ENCODE data around the gene EXOC3L1. TPM values are rescaled to one million over a fixed set of nuclear protein-coding genes. Genes with fewer than 3 reads are reported as not detected.

The EXOC3L1 gene
- total and polyA plus RNA-seq, 2 of the 13 experiments (the other 11 are each of a cell fraction or from before 2014, with no cell fraction given): 0.12 TPM; not detected in 1

GRCh38 chr16:67191995-67192681 is 2.2 kb upstream of the EXOC3L1 start, which contains the start of gene E2F4 (continued):
- TF ChIP-seq, protein P1, sequence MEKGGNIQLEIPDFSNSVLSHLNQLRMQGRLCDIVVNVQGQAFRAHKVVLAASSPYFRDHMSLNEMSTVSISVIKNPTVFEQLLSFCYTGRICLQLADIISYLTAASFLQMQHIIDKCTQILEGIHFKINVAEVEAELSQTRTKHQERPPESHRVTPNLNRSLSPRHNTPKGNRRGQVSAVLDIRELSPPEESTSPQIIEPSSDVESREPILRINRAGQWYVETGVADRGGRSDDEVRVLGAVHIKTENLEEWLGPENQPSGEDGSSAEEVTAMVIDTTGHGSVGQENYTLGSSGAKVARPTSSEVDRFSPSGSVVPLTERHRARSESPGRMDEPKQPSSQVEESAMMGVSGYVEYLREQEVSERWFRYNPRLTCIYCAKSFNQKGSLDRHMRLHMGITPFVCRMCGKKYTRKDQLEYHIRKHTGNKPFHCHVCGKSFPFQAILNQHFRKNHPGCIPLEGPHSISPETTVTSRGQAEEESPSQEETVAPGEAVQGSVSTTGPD (CRISPR knock-in tag; IDR thresholded peaks at IDR 0.05): no peak
- TF ChIP-seq PITX1 (CRISPR knock-in tag; IDR thresholded peaks at IDR 0.05): no peak; the same call in none of the 2 replicates
- TF ChIP-seq ZNF644 (CRISPR knock-in tag; IDR thresholded peaks at IDR 0.05; ENCODE audit: low read depth): no peak
- TF ChIP-seq ZNF430 (CRISPR knock-in tag; IDR thresholded peaks at IDR 0.05): peak; percentile 22
- no peak for TF ChIP-seq JUN (CRISPR knock-in tag; IDR thresholded peaks at IDR 0.05)
- TF ChIP-seq STAG1 (CRISPR knock-in tag; IDR thresholded peaks at IDR 0.05): no peak
- TF ChIP-seq ATF7-NPFF (CRISPR knock-in tag; IDR thresholded peaks at IDR 0.05; ENCODE audit: low read depth): peak; percentile 93
- TF ChIP-seq KDM6A (CRISPR knock-in tag; IDR thresholded peaks at IDR 0.05; ENCODE audit: low read depth): no peak
- TF ChIP-seq ZNF782 (CRISPR knock-in tag; IDR thresholded peaks at IDR 0.05; ENCODE audit: borderline replicate concordance): peak; percentile 70; the same call in 1 of the 2 replicates
- TF ChIP-seq REL (CRISPR knock-in tag; conservative IDR thresholded peaks at IDR 0.05): no peak
- TF ChIP-seq MIER3 (CRISPR knock-in tag; IDR thresholded peaks at IDR 0.05; ENCODE audit: borderline replicate concordance): peak; percentile 76
- TF ChIP-seq ZNF724P (CRISPR knock-in tag; IDR thresholded peaks at IDR 0.05; ENCODE audit: borderline replicate concordance): peak; percentile 63; the same call in 1 of the 2 replicates
- no peak for TF ChIP-seq ZNF207 (IDR thresholded peaks at IDR 0.05; ENCODE audit: borderline replicate concordance)
- TF ChIP-seq PRDM10 (CRISPR knock-in tag; IDR thresholded peaks at IDR 0.05; ENCODE audit: low read depth): no peak
- no peak for TF ChIP-seq POLR2AphosphoS2 (IDR thresholded peaks at IDR 0.05; ENCODE audit: low read depth, low read length)
- TF ChIP-seq ATAD3A (CRISPR knock-in tag; IDR thresholded peaks at IDR 0.05): no peak
- peak; percentile 93 for TF ChIP-seq MEIS2 (CRISPR knock-in tag; IDR thresholded peaks at IDR 0.05)
- TF ChIP-seq, protein P2, sequence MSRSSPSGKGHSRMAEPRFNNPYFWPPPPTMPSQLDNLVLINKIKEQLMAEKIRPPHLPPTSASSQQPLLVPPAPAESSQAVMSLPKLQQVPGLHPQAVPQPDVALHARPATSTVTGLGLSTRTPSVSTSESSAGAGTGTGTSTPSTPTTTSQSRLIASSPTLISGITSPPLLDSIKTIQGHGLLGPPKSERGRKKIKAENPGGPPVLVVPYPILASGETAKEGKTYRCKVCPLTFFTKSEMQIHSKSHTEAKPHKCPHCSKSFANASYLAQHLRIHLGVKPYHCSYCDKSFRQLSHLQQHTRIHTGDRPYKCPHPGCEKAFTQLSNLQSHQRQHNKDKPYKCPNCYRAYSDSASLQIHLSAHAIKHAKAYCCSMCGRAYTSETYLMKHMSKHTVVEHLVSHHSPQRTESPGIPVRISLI (CRISPR knock-in tag; IDR thresholded peaks at IDR 0.05; ENCODE audit: borderline replicate concordance): no peak
- peak; percentile 41; the same call in 1 of the 2 replicates for TF ChIP-seq ZBTB20 (CRISPR knock-in tag; IDR thresholded peaks at IDR 0.05; ENCODE audit: borderline replicate concordance, low read depth)
- TF ChIP-seq, protein P3, sequence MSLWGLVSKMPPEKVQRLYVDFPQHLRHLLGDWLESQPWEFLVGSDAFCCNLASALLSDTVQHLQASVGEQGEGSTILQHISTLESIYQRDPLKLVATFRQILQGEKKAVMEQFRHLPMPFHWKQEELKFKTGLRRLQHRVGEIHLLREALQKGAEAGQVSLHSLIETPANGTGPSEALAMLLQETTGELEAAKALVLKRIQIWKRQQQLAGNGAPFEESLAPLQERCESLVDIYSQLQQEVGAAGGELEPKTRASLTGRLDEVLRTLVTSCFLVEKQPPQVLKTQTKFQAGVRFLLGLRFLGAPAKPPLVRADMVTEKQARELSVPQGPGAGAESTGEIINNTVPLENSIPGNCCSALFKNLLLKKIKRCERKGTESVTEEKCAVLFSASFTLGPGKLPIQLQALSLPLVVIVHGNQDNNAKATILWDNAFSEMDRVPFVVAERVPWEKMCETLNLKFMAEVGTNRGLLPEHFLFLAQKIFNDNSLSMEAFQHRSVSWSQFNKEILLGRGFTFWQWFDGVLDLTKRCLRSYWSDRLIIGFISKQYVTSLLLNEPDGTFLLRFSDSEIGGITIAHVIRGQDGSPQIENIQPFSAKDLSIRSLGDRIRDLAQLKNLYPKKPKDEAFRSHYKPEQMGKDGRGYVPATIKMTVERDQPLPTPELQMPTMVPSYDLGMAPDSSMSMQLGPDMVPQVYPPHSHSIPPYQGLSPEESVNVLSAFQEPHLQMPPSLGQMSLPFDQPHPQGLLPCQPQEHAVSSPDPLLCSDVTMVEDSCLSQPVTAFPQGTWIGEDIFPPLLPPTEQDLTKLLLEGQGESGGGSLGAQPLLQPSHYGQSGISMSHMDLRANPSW (CRISPR knock-in tag; IDR thresholded peaks at IDR 0.05; ENCODE audit: borderline replicate concordance): no peak
- no peak for TF ChIP-seq PLRG1 (conservative IDR thresholded peaks at IDR 0.05)
- peak; percentile 98 for TF ChIP-seq XRCC5 (optimal IDR thresholded peaks at IDR 0.05; ENCODE audit: low read length)

All from HepG2 (cell line).